ENCODE results near the gene UBE4B.
"Not testable (repeated sequence)": the region's sequence is repeated elsewhere in the genome, so short reads cannot be mapped to it uniquely, and the experiment has no call there.

UBE4B gene

GRCh38 chr1:10179406-10180091, 146.8 kb downstream of the UBE4B start:
- no peak for DNase-seq

GRCh38 chr1:10181154-10181553, 148.4 kb downstream of the UBE4B start:
- DNase-seq: no peak

DNA sequence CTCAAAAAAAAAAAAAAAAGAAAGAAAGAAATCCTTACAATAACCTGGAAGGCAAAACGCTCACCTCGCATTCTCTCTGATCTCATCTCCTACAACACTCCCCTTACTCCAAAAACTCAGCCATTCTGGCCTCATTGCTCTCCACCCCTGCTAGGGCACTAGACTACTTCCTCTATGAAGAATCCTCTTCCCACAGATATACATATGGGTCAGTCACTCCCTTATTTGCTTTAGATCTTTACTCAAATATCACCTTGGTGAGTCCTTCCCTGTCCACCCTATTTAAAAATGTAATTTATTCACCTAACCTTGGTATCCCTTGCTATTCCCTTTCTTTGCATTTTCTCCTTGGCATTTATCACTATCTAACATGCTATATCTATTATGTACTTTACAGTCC, 153.0 kb downstream of the UBE4B start:
- DNase-seq: no peak

DNA sequence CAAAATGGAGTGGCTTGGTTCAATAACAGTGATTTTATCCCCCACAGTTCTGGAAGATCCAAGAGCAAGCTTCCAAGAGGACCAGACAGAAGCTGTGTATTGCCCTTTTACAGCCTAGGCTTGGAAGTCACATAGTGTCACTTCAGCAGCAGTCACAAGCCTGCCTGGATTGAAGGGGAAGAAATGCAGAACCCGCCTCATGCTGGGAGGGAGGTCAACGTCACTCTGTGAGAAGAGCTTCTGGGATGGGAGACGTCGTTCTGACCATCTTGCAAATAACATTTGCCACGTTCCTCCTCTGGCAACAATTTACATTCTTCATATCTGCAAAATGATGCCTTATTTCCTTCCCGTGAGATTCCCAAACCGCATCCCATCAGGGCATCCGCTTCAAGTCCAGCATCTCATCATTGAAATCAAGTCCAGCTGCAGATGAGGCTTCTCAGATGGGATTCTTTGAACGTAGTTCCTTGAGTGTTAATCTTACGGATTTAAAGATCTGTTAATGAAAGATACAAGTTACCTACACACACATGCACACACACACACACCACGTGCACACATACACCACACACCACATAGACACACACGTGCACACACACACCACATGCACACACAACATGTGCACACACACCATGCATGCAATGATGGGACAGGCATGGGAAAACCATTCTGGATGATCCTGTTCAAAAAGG, 153.7 kb downstream of the UBE4B start:
- DNase-seq: no peak

DNA sequence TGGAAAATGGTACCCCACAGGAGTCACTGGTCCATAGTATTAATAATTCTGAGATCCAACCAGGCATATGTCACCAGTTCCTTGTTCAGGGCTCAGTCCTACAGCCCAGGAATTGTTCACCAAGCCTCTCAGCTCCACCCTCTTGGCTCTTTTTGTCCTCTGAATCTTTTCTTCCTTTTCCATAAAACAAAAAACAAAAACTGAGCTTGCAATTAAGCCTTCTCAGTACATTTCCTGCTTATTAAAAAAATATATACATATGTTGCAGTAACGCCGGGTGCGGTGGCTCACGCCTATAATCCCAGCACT, 154.2 kb downstream of the UBE4B start:
- no peak for DNase-seq

DNA sequence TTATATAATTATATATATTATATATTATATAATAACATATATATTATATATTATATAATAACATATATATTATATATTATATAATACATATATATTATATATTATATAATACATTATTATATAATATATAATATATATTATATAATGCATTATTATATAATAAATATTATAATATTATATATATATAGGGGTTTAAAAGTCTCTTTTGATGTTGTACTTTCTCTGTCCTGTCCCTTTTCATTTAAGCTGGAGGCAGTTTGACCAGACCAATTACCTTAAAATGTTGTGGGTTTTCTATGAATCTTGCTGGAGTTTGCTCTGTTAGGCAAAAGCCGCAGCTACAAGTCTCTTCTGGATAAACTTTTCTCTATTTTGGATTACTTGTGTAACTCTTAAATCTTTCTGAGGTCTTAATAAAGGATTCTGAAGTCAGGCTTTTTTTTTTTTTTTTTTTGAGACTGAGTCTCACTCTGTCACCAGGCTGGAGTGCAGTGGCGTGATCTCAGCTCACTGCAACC, 155.4 kb downstream of the UBE4B start:
- no peak for DNase-seq

DNA sequence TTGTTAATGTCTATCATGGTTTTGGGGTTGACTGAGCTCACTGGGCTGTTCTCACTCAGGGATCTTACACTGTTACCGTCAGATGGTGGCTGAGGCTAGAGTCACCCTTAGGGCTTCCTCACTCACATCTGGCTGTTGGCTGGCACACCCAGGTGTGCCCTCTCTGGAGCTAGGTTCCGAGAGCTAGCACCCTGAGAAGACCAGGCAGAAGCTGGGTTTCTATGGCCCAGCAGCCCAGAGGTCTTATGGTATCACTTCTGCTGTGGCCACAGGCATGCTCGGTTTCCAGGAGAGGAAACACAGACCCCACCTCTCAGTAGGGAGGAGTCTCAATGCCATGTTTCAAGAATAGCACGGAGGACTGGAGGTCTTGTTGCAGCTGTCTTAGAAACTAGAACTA, 156.9 kb downstream of the UBE4B start:
- DNase-seq: no peak

- no peak for DNase-seq
Observed at GRCh38 chr1:10192263-10192662, 159.5 kb downstream of the UBE4B start.

GRCh38 chr1:10193288-10193687, 160.5 kb downstream of the UBE4B start:
- DNase-seq: no peak

GRCh38 chr1:10195570-10195969, 162.8 kb downstream of the UBE4B start:
- DNase-seq: peak; percentile 32

GRCh38 chr1:10196976-10197375, 164.2 kb downstream of the UBE4B start:
- DNase-seq: no peak

- no peak for DNase-seq
Observed at GRCh38 chr1:10200620-10201019, 167.9 kb downstream of the UBE4B start.

GRCh38 chr1:10204003-10204642, 171.4 kb downstream of the UBE4B start:
- no peak for DNase-seq

DNA sequence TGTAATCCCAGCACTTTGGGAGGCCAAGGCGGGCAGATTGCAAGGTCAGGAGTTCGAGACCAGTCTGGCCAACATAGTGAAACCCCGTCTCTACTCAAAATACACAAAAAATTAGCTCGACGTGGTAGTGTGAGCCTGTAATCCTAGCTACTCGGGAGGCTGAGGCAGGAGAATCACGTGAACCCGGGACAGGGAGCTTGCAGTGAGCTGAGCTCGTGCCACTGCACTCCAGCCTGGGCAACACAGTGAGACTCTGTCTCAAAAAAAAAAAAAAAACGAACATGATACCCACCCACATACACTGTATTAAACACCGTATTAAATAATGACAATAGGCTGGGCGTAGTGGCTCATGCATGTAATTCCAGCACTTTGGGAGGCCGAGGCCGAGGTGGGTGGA, 172.4 kb downstream of the UBE4B start:
- not testable (repeated sequence) for DNase-seq

GRCh38 chr1:10207810-10208209, 175.1 kb downstream of the UBE4B start:
- DNase-seq: no peak

DNA sequence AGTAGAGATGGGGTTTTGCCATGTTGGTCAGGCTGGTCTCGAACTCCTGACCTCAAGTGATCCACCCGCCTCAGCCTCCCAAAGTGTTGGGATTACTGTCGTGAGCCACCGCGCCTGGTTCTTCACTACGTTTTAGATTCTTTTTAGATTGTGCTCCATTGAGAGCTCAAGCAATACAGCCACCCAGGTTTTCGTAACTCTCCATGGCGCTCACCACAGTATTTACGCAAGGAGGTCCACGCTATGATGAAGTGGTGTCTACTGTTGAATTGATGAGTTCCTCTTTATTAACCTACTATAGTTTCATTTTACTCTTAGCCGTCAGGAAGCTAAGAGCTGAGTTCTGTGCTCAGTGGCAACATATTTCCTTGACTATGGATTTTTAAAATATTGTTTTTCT, 175.8 kb downstream of the UBE4B start:
- no peak for DNase-seq

DNA sequence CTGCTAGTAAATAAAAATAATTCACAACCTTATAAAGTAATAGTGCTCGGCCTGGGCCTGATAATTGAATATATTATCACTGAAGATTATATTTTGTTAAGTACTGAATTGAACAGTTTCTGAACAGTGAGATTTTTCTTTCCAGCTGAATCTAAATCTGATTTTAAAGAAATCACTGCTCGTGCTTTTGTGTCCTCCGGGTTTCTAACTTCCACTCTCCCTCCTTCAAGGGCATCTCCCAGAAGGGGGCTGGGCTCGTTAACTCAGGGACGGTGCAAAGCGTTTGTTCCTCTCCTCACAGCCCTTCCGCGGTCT, 176.8 kb downstream of the UBE4B start:
- DNase-seq: no peak

DNA sequence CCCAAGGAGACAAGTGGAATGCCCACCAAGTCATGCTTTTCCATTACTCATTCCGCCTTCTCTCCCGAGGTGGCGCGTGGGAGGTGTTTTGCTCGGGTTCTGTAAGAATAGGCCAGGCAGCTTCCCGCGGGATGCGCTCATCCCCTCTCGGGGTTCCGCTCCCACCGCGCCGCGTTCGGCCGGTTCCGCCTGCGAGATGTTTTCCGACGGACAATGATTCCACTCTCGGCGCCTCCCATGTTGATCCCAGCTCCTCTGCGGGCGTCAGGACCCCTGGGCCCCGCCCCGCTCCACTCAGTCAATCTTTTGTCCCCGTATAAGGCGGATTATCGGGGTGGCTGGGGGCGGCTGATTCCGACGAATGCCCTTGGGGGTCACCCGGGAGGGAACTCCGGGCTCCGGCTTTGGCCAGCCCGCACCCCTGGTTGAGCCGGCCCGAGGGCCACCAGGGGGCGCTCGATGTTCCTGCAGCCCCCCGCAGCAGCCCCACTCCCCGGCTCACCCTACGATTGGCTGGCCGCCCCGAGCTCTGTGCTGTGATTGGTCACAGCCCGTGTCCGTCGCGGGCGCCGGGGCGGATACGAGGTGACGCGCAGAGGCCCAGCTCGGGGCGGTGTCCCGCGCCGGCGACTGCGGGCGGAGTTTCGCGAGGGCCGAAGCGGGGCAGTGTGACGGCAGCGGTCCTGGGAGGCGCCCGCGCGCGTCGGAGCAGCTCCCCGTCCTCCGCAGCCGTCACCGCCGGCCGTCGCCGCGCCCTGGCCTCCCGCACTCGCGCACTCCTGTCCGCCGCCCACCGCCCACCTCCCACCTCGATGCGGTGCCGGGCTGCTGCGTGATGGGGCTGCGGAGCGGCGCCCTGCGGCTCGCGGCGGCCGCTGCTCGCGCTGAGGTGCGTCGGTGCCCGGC, 177.4 kb downstream of the UBE4B start, which contains the start of gene KIF1B:
TSS of gene KIF1B (plus strand) at position 666 of the 906 bp plus-strand sequence. CDS start 21,759 bp downstream, outside the sequence.
- peak; percentile 97 for DNase-seq

DNA sequence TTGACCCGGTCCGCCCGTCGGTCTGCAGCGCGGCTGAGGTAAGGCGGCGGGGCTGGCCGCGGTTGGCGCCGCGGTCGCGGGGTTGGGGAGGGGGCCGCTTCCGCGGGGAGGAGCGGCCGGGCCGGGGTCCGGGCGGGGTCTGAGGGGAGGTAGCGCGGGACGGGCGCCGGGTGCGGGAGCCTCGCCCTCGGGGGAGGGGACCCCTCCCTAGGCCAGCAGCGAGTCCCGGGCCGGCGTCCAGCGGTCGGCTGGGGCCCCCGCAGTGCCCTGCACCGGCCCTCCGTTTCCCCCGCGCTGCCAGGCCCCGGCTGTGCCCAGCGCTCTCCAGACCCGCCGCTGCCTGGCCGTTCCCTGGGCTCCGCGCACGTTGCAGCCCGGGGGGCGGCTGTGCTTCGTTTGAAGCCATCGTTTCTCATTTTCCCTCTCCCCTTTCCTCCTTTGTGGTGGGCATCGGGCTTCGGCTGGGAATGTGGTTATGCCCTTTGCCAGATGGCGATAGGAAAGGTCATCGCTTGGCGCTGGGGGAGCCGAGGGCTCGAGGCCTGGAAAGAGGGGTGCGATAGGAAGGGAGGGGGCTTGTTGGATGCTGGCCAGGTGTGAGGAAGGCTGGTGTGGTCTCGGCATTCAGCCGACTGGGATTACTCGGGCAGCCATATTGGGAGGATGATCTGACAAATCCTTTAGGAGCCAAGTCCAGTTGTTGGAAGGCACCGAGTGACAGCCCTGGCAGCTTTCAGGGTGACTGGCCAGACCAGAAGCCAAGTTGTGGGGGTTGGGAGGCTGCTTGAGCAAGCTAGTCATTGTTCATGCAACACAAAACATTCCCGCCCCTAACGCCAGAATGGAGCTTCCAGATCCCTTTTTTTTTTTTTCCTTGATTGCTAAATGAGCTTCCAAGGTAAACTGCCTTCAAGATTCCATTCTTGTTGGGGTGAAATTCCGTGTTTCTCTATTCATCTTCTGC, 178.4 kb downstream of the UBE4B start:
- peak; percentile 91 for DNase-seq

- DNase-seq: peak; percentile 54
Observed at GRCh38 chr1:10211805-10212410, 179.2 kb downstream of the UBE4B start.

GRCh38 chr1:10212476-10212875, 179.7 kb downstream of the UBE4B start:
- DNase-seq: no peak
